ENCODE results near the gene NF2.

The NF2 gene

DNA sequence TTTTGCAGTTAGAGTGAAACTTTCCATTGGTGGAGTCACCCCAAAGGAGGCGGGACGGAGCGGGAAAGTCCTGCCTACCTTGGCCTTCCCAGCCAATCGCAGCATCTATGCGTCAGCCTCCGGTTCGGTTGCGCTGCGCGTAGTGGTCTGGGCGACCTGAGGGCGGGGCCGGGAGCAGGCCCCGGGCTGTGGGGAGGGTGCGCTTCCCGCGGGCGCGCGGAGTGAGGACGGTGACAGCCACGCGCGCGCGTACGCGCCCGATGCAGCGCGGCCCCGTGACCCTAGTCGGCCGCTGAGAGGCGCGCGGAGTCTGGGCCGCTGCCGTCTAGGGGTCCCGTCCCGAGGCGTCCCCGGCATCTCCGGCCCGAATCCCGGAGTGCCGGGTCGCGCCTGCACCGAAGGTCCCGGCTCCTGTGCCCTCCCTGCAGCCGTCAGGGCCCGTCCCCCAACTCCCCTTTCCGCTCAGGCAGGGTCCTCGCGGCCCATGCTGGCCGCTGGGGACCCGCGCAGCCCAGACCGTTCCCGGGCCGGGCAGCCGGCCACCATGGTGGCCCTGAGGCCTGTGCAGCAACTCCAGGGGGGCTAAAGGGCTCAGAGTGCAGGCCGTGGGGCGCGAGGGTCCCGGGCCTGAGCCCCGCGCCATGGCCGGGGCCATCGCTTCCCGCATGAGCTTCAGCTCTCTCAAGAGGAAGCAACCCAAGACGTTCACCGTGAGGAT is at the start of gene NF2:
TSS of gene NF2 (plus strand) at position 276 of the 718 bp plus-strand sequence. CDS start at position 642, 366 bp downstream.
- H3K9me2 ChIP-seq (replicated peaks; ENCODE audit: insufficient read depth, low read length), result no peaks in the 10 kb centered on the region
- no peaks in the 10 kb centered on the region for H3F3A ChIP-seq (ENCODE audit: insufficient read depth)
- H4K20me1 ChIP-seq (ENCODE audit: low read depth, low read length), result no peaks in the 10 kb centered on the region
- peak within 1 kb of the TSS; percentile 75 for H3K4me3 ChIP-seq (ENCODE audit: insufficient read depth, low read length, poor library complexity, severe bottlenecking)
- peak within 1 kb of the TSS; percentile 66 for H3K27ac ChIP-seq (ENCODE audit: low read depth, low read length)
- no peaks in the 10 kb centered on the region for H3K36me3 ChIP-seq (ENCODE audit: low read length)
- TF ChIP-seq, protein P1, sequence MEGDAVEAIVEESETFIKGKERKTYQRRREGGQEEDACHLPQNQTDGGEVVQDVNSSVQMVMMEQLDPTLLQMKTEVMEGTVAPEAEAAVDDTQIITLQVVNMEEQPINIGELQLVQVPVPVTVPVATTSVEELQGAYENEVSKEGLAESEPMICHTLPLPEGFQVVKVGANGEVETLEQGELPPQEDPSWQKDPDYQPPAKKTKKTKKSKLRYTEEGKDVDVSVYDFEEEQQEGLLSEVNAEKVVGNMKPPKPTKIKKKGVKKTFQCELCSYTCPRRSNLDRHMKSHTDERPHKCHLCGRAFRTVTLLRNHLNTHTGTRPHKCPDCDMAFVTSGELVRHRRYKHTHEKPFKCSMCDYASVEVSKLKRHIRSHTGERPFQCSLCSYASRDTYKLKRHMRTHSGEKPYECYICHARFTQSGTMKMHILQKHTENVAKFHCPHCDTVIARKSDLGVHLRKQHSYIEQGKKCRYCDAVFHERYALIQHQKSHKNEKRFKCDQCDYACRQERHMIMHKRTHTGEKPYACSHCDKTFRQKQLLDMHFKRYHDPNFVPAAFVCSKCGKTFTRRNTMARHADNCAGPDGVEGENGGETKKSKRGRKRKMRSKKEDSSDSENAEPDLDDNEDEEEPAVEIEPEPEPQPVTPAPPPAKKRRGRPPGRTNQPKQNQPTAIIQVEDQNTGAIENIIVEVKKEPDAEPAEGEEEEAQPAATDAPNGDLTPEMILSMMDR (IDR thresholded peaks at IDR 0.05; ENCODE audit: insufficient read depth, low read length, poor library complexity, severe bottlenecking), result no peak
- no peak for TF ChIP-seq EZH2phosphoT487 (conservative IDR thresholded peaks at IDR 0.05; ENCODE audit: low read length)
- H2AFZ ChIP-seq (ENCODE audit: low read depth, low read length, severe bottlenecking), result peak within 1 kb of the TSS; percentile 92
- H3K79me2 ChIP-seq (ENCODE audit: insufficient read depth, low read length), result peaks cover 48% of the 10 kb centered on the region
- no peaks in the 10 kb centered on the region for H3K9me3 ChIP-seq (ENCODE audit: insufficient read depth, low read length)
- peak within 1 kb of the TSS; percentile 96 for H3K9ac ChIP-seq (ENCODE audit: low read length)
- H3K4me2 ChIP-seq (ENCODE audit: low read depth, low read length, poor library complexity, severe bottlenecking), result peak within 1 kb of the TSS; percentile 94
- no peaks in the 10 kb centered on the region for H3K27me3 ChIP-seq (ENCODE audit: low read length)

DNA sequence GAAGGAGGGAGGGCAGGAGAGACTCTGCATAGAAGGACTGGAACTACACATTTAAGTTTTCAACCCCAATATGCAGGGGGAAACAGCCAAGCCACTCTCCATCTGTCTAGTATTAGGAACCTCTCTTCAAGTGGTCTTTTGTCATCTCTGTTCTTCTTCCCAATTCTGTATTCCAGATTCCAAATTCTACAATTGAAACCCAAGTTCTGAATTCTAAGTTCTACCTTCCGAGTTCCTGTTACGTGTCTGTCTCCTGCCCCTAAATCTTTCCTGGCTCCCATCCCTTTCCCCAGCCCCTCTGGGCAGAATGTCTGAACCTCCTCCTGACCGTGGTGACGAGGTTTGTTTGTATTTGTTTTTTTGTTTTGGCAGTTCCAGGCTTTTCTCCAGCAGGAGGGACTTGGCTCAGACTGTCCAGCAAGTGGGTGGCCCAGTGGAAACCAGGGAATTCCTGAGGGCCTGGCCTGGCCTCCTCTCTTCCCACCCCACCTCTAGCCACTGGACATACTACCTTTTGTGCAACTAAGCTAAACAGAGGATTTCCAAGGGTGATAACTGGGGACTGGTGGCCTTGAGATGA is 48.3 kb upstream of the NF2 start:
- H3K4me2 ChIP-seq (ENCODE audit: low read depth, low read length, poor library complexity, severe bottlenecking), result no peak overlapping the region
- H2AFZ ChIP-seq (ENCODE audit: low read depth, low read length, severe bottlenecking), result no peak overlapping the region
- peaks cover 26% of the 10 kb centered on the region for H3K79me2 ChIP-seq (ENCODE audit: insufficient read depth, low read length)
- TF ChIP-seq, protein P1 (IDR thresholded peaks at IDR 0.05; ENCODE audit: insufficient read depth, low read length, poor library complexity, severe bottlenecking), result no peak
- no peak for TF ChIP-seq EZH2phosphoT487 (conservative IDR thresholded peaks at IDR 0.05; ENCODE audit: low read length)
- H3K9ac ChIP-seq (ENCODE audit: low read length), result no peak overlapping the region
- H4K20me1 ChIP-seq (ENCODE audit: low read depth, low read length), result no peaks in the 10 kb centered on the region
- H3K9me3 ChIP-seq (ENCODE audit: insufficient read depth, low read length), result no peaks in the 10 kb centered on the region
- H3K36me3 ChIP-seq (ENCODE audit: low read length), result no peaks in the 10 kb centered on the region
- no peak overlapping the region for H3K27ac ChIP-seq (ENCODE audit: low read depth, low read length)
- H3K27me3 ChIP-seq (ENCODE audit: low read length), result no peaks in the 10 kb centered on the region
- no peaks in the 10 kb centered on the region for H3K9me2 ChIP-seq (replicated peaks; ENCODE audit: insufficient read depth, low read length)
- no peak overlapping the region for H3K4me3 ChIP-seq (ENCODE audit: insufficient read depth, low read length, poor library complexity, severe bottlenecking)
- H3F3A ChIP-seq (ENCODE audit: insufficient read depth), result no peaks in the 10 kb centered on the region

DNA sequence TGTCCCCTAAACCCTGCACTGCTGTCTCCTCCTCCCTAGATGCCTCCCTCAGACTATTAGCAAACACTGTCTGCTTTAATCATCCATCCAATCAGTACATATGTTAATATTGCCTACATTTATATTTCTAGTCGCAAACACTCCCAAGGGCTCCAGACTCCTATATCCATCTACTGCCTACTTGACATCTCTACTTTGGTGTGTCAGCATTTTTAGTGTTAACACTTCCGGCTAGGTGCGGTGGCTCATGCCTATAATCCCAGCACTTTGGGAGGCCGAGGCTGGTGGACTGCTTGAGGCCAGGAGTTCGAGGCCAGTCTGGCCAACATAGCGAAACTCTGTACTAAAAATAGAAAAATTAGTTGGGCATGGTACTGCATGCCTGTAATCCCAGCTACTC is 44.4 kb upstream of the NF2 start:
- Histone ChIP-seq H4K20me1 (ENCODE audit: low read depth, low read length) (no peaks in the 10 kb centered on the region), H3K27me3 (ENCODE audit: low read length) (no peaks in the 10 kb centered on the region), H2AFZ (ENCODE audit: low read depth, low read length, severe bottlenecking) (no peak overlapping the region), H3K36me3 (ENCODE audit: low read length) (no peaks in the 10 kb centered on the region), H3K27ac (ENCODE audit: low read depth, low read length) (no peak overlapping the region), H3K9ac (ENCODE audit: low read length) (no peak overlapping the region), H3K9me3 (ENCODE audit: insufficient read depth, low read length) (no peaks in the 10 kb centered on the region), H3K4me2 (ENCODE audit: low read depth, low read length, poor library complexity, severe bottlenecking) (no peak overlapping the region), H3K9me2 (replicated peaks; ENCODE audit: insufficient read depth, low read length) (no peaks in the 10 kb centered on the region), H3K4me3 (ENCODE audit: insufficient read depth, low read length, poor library complexity, severe bottlenecking) (no peak overlapping the region), H3F3A (ENCODE audit: insufficient read depth) (no peaks in the 10 kb centered on the region), H3K79me2 (ENCODE audit: insufficient read depth, low read length) (no peaks in the 10 kb centered on the region)
- TF ChIP-seq, protein P1 (IDR thresholded peaks at IDR 0.05; ENCODE audit: insufficient read depth, low read length, poor library complexity, severe bottlenecking), result no peak
- TF ChIP-seq EZH2phosphoT487 (conservative IDR thresholded peaks at IDR 0.05; ENCODE audit: low read length), result no peak
